ENCODE results near the gene APOBEC3G. TPM values are rescaled to one million over a fixed set of nuclear protein-coding genes. Genes with fewer than 3 reads are reported as not detected.

The APOBEC3G gene
- total and polyA plus RNA-seq, 12 donors, result 1.9 to 17.7 (median 3.1) TPM

- ATAC-seq, result no peak
- H3K4me1 ChIP-seq, result peaks cover 0 to 7% (median 0%) of the 10 kb centered on the region in 9 donors
- no peak for DNase-seq
- no peaks in the 10 kb centered on the region for H3K9me3 ChIP-seq
- no peak overlapping the region for H3K4me3 ChIP-seq
- WGBS, 2 donors, result 70 to 71% methylated on average over 15 of the region's 15 CpGs
- peaks cover 0 to 35% (median 20%) of the 10 kb centered on the region in 7 donors for H3K27me3 ChIP-seq
- H3K36me3 ChIP-seq, result no peaks in the 10 kb centered on the region
- no peak overlapping the region for H3K27ac ChIP-seq
- intact Hi-C loops (cut with DNase I), result loop anchor here in 2 of 10 donors (10.0 kb wide), 3 partner anchors 96 to 246 kb away; partner anchors contain the start of gene APOBEC3C (in 1 of the 2)
- TF ChIP-seq CTCF (IDR thresholded peaks at IDR 0.05), result no peak
These were observed 33.8 kb downstream of the APOBEC3G start for GRCh38 chr22:39110631-39111561.

DNA sequence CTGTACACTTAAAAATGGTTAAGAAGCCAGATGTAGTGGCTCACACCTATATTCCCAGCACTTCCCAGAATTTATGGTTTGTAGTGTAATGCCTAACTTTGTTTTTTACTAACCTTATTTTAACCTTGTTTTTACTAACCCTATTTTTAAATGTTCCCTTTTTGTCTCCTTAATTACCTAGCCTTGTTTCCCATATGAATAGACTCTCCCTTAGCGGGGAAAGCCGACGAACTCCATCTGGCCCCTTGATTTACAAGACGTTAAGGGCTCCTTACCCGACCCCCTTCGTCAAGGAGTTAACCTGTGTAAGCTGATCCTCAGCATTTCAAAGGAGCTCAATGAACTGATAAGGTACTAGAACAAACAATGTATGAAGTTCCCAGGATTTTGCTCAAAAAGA, 37.0 kb downstream of the APOBEC3G start:
- H3K27me3 ChIP-seq, result peaks cover 0 to 56% (median 23%) of the 10 kb centered on the region in 7 donors
- no peaks in the 10 kb centered on the region for H3K36me3 ChIP-seq
- no peak overlapping the region for H3K4me3 ChIP-seq
- DNase-seq (no peak), ATAC-seq (no peak)
- no peak for TF ChIP-seq CTCF (IDR thresholded peaks at IDR 0.05)
- H3K27ac ChIP-seq, result no peak overlapping the region
- intact Hi-C loops (cut with DNase I), result loop anchor here in 2 of 10 donors (10.0 kb wide), 3 partner anchors 99 to 249 kb away; partner anchors contain the start of gene APOBEC3C (in 1 of the 2)
- H3K4me1 ChIP-seq, result peaks cover 0 to 13% (median 0%) of the 10 kb centered on the region in 9 donors
- 36 to 40% methylated on average over 6 of the region's 6 CpGs for WGBS, 2 donors
- H3K9me3 ChIP-seq, result no peaks in the 10 kb centered on the region

GRCh38 chr22:39115570-39115969, 38.5 kb downstream of the APOBEC3G start:
- Histone ChIP-seq H3K36me3 (no peaks in the 10 kb centered on the region), H3K9me3 (no peaks in the 10 kb centered on the region), H3K27ac (no peak overlapping the region), H3K27me3 (peaks cover 0 to 56% (median 23%) of the 10 kb centered on the region in 7 donors), H3K4me3 (no peak overlapping the region), H3K4me1 (peaks cover 0 to 13% (median 0%) of the 10 kb centered on the region in 9 donors)
- intact Hi-C loops (cut with DNase I), result loop anchor here in 5 of 10 donors (5.0 to 10.0 kb wide), 5 partner anchors 101 to 251 kb away; partner anchors contain the start of gene APOBEC3C (in 1 of the 5)
- 88 to 95% methylated on average over 2 of the region's 2 CpGs for WGBS, 2 donors
- no peak for TF ChIP-seq CTCF (IDR thresholded peaks at IDR 0.05)
- DNase-seq (no peak), ATAC-seq (no peak)

DNA sequence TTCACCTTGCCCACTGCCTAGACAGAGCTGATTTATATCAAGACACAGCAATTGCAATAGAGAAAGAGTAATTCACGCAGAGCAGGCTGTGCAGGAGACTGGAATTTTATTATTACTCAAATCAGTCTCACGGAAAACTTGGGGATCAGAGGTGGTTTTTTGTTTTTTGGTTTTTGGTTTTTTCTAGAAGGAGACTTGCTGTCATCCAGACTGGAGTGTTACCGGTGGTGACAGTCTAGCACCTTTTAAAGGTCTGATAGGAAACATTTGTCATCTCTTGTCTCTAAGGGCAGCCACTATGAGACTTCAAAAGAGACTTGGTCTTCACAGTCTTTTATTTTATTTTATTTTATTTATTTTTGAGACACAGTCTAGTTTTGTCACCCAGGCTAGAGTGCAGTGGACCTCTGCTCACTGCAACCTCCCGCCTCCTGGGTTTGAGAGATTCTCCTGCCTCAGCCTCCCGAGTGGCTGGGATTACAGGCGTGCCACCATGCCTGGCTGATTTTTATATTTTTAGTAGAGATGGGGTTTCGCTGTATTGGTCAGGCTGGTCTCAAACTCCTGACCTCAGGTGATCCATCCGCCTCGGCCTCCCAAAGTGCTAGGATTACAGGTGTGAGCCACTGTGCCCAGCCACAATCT, 39.0 kb downstream of the APOBEC3G start:
- ATAC-seq (no peak), DNase-seq (no peak)
- H3K27me3 ChIP-seq, result peaks cover 0 to 56% (median 23%) of the 10 kb centered on the region in 7 donors
- H3K9me3 ChIP-seq, result no peaks in the 10 kb centered on the region
- no peak for TF ChIP-seq CTCF (IDR thresholded peaks at IDR 0.05)
- no peaks in the 10 kb centered on the region for H3K36me3 ChIP-seq
- WGBS, 2 donors, result 80 to 87% methylated on average over 9 of the region's 9 CpGs
- peaks cover 0 to 13% (median 0%) of the 10 kb centered on the region in 9 donors for H3K4me1 ChIP-seq
- no peak overlapping the region for H3K4me3 ChIP-seq
- intact Hi-C loops (cut with DNase I), result loop anchor here in 5 of 10 donors (5.0 to 10.0 kb wide), 5 partner anchors 101 to 251 kb away; partner anchors contain the start of gene APOBEC3C (in 1 of the 5)
- no peak overlapping the region for H3K27ac ChIP-seq
